ENCODE results near the gene BCL11B. TPM values are rescaled to one million over a fixed set of nuclear protein-coding genes. Genes with fewer than 3 reads are reported as not detected.
A peak's percentile ranks its signal among the peaks of the same experiment; 100 is the strongest.

The BCL11B gene
- total RNA-seq, 2 donors from 2014 or later = 54.4 to 58.0 TPM

DNA sequence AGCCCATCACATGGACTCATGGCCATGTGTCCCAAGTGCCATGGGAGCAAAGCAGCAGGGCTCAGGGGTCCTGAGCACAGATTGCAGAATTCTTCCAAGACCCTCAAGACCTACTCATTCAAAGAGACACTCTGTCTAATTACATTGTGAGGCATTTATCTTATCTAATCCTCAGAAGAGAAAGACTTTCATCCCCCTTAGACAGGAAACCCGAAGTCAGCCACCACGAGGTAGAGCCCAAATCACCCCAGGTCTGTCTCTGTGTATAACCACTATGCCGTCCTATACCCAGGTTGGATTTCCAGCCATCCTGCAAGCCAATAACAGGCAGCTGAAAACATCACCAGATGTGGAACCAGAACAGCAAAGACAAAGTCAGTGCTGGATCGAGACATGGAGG is 8.9 kb upstream of the BCL11B start:
- ATAC-seq (replicated peaks in 1 of 2) = peak in 1 of 2 donors; percentile 13
- H3K27ac Mint-ChIP-seq = peak overlapping the region; percentile 10
- H3K4me1 Mint-ChIP-seq (ENCODE audit: low read depth) = peaks cover 45% of the 10 kb centered on the region
- no peaks in the 10 kb centered on the region for H3K9me3 Mint-ChIP-seq
- no peak overlapping the region for H3K4me3 Mint-ChIP-seq
- peaks cover 6% of the 10 kb centered on the region for H3K27me3 Mint-ChIP-seq (ENCODE audit: low read depth)
- no peaks in the 10 kb centered on the region for H3K36me3 Mint-ChIP-seq (ENCODE audit: insufficient read depth in 2 of 2)
- no peak for DNase-seq

- ATAC-seq (replicated peaks in 1 of 2) = no peak
- no peak overlapping the region for H3K4me3 Mint-ChIP-seq
- no peaks in the 10 kb centered on the region for H3K9me3 Mint-ChIP-seq
- no peaks in the 10 kb centered on the region for H3K36me3 Mint-ChIP-seq (ENCODE audit: insufficient read depth in 2 of 2)
- H3K27me3 Mint-ChIP-seq (ENCODE audit: low read depth) = peaks cover 6% of the 10 kb centered on the region
- H3K4me1 Mint-ChIP-seq (ENCODE audit: low read depth) = peaks cover 47% of the 10 kb centered on the region
- DNase-seq = no peak
- H3K27ac Mint-ChIP-seq = no peak overlapping the region
Observed at GRCh38 chr14:99280066-99280731, 8.2 kb upstream of the BCL11B start.

DNA sequence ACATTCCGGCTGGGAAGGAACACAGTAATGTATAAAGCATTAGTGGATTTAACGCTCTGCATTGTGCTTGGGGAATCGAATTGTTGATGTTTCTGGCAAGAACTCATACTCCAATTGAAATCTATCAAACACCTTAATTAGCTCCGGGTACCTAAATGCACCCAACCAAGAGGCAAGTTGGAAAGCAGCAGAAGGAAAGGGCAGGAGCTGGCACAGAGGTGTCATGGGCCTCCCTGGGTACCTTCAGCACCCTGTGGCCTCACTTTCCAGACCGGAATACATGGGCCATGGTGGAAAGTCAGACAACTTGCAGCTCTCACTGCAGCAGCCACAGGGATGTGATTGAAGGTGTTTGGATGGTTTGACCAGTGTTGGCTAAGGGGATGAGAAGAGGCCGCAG is 6.8 kb upstream of the BCL11B start:
- DNase-seq = no peak
- no peak overlapping the region for H3K4me3 Mint-ChIP-seq
- H3K4me1 Mint-ChIP-seq (ENCODE audit: low read depth) = peaks cover 50% of the 10 kb centered on the region
- H3K36me3 Mint-ChIP-seq (ENCODE audit: insufficient read depth in 2 of 2) = peaks cover 0 to 2% of the 10 kb centered on the region in 2 donors
- H3K9me3 Mint-ChIP-seq = no peaks in the 10 kb centered on the region
- no peak overlapping the region for H3K27ac Mint-ChIP-seq
- peaks cover 6% of the 10 kb centered on the region for H3K27me3 Mint-ChIP-seq (ENCODE audit: low read depth)
- ATAC-seq (replicated peaks in 1 of 2) = no peak

DNA sequence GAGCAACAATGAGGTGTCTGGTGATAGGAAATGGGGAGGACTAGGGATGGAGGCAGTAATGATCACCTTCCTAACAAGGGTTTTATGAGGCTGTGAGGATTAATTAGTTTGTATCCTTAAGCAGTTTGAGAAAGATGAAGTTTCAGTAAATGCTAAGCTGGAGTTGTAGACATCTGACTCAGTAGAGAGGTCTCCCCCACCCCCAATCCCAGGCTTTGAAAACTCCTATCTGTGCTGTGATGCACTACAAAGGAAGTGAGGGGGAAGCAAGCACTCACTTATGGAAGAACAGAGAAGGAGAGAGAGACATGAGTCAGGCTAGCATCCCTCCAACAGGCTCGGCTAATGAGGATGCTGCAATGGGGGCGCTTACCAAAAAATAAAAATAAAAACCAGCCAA is 5.5 kb upstream of the BCL11B start:
- no peak for DNase-seq
- no peaks in the 10 kb centered on the region for H3K9me3 Mint-ChIP-seq
- peaks cover 0 to 2% of the 10 kb centered on the region in 2 donors for H3K36me3 Mint-ChIP-seq (ENCODE audit: insufficient read depth in 2 of 2)
- H3K4me3 Mint-ChIP-seq = peak overlapping the region; percentile 33 to 65
- peaks cover 6% of the 10 kb centered on the region for H3K27me3 Mint-ChIP-seq (ENCODE audit: low read depth)
- no peak for ATAC-seq (replicated peaks in 1 of 2)
- peaks cover 56% of the 10 kb centered on the region for H3K4me1 Mint-ChIP-seq (ENCODE audit: low read depth)
- no peak overlapping the region for H3K27ac Mint-ChIP-seq

GRCh38 chr14:99276482-99276881 is 4.5 kb upstream of the BCL11B start:
- ATAC-seq (replicated peaks in 1 of 2) = no peak
- peaks cover 6% of the 10 kb centered on the region for H3K27me3 Mint-ChIP-seq (ENCODE audit: low read depth)
- H3K27ac Mint-ChIP-seq = no peak overlapping the region
- peaks cover under 1 to 2% of the 10 kb centered on the region in 2 donors for H3K36me3 Mint-ChIP-seq (ENCODE audit: insufficient read depth in 2 of 2)
- no peaks in the 10 kb centered on the region for H3K9me3 Mint-ChIP-seq
- DNase-seq = no peak
- H3K4me3 Mint-ChIP-seq = no peak overlapping the region
- peaks cover 59% of the 10 kb centered on the region for H3K4me1 Mint-ChIP-seq (ENCODE audit: low read depth)

DNA sequence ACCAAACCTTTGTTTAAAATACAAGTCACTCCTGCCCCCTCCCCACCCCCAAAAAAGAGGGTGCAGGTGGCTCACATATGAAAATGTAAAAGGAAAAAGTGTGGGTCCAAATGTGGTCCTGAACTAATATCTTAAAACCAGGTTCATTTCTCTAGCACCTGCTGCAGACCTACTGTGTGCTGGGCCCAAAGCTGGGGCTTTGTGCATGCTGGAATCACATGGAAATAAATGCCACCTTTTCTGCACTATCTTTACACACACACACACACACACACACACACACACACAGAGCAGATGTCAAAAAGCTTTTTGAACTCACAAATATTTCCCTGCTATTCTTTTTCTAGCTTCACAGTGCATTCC is 3.2 kb upstream of the BCL11B start:
- Mint-ChIP-seq H3K27ac (peak overlapping the region; percentile 43), H3K27me3 (ENCODE audit: low read depth) (no peaks in the 10 kb centered on the region), H3K9me3 (no peaks in the 10 kb centered on the region), H3K36me3 (ENCODE audit: insufficient read depth in 2 of 2) (peaks cover 4 to 6% of the 10 kb centered on the region in 2 donors), H3K4me3 (peak overlapping the region; percentile 98), H3K4me1 (ENCODE audit: low read depth) (peaks cover 46% of the 10 kb centered on the region)
- ATAC-seq (replicated peaks in 1 of 2) (no peak), DNase-seq (no peak)

DNA sequence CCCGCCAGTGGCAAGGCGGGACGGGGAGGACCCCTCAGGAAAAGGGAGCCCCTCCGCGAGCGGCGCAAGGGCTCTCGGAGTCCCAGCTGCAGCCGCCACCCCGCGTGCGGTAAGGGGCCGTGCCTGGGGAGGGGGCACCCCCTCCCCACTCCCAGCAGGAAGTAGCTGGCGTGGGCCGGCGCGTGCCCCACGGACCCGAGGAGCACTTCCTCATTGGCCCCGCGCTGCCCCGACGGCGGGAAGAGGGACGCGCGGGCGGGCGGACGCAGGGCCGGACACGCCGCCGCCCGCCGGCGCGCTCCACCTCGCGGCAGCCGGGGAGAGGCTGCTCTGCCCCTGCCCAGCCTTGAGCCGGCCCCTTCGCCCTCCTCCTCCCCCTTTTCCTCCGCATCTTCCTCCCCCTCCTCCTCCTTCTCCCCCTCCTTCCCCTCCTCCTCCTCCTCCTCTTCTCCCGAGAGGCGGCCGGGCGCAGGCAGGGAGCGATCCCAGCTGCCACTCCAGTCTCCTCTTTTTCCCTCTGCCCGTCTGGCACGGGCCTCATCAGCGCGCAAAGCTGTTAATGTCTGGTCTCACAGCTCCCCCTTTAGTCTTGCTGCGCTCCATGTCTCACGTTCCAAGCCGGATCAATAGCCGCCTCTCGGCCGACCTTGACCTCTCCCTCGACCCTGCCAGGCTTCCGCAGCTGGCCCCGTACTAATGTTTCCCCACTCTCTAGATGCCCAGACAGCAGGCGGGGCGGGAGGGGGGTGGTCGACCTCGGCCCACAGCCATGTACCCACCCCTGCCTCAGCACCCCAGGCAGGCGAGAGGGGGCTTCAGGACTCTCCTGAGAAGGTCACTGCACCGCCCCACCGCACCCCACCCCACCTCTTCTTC is 2.6 kb upstream of the BCL11B start:
- peak; percentile 24 to 45 for ATAC-seq (replicated peaks in 1 of 2)
- no peaks in the 10 kb centered on the region for H3K27me3 Mint-ChIP-seq (ENCODE audit: low read depth)
- peaks cover 42% of the 10 kb centered on the region for H3K4me1 Mint-ChIP-seq (ENCODE audit: low read depth)
- H3K4me3 Mint-ChIP-seq = peak overlapping the region; percentile 98
- H3K9me3 Mint-ChIP-seq = no peaks in the 10 kb centered on the region
- H3K27ac Mint-ChIP-seq = peak overlapping the region; percentile 10
- peaks cover 8% of the 10 kb centered on the region in 2 donors for H3K36me3 Mint-ChIP-seq (ENCODE audit: insufficient read depth in 2 of 2)
- peak; percentile 66 to 75 for DNase-seq

DNA sequence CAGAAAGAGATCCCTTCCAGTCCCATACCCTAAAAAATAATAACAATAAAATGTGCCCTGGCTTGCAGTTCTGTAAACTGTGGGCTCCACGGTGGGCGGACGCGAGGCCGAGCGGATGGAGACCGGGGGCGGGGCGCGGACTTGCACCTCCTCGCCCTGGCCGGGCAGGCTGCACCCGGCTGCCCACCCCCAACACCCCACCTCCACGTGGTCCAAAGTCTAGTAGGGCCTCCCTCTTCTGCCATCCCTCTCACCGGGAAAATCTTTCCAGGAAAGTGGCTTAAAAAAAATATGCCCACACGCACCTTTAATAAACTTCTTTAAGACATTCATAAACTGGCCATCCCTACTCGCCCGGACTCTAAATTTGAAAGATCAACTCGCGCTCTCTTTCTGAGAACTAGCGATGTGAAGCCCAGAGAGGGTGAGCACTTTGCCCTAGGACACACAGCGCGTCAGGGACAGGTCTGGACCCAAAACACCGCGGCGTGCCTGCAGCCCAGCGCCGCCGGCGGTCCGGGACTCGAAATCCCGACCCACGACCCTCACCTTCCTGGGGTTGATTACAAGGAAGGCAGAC is 1.9 kb upstream of the BCL11B start:
- Mint-ChIP-seq H3K27me3 (ENCODE audit: low read depth) (no peaks in the 10 kb centered on the region), H3K9me3 (no peaks in the 10 kb centered on the region), H3K36me3 (ENCODE audit: insufficient read depth in 2 of 2) (peaks cover 8 to 12% of the 10 kb centered on the region in 2 donors), H3K4me1 (ENCODE audit: low read depth) (peaks cover 42% of the 10 kb centered on the region), H3K4me3 (peak overlapping the region; percentile 94 to 98), H3K27ac (peak overlapping the region; percentile 92)
- peak; percentile 65 to 71 for DNase-seq
- peak in 1 of 2 donors; percentile 10 for ATAC-seq (replicated peaks in 1 of 2)

DNA sequence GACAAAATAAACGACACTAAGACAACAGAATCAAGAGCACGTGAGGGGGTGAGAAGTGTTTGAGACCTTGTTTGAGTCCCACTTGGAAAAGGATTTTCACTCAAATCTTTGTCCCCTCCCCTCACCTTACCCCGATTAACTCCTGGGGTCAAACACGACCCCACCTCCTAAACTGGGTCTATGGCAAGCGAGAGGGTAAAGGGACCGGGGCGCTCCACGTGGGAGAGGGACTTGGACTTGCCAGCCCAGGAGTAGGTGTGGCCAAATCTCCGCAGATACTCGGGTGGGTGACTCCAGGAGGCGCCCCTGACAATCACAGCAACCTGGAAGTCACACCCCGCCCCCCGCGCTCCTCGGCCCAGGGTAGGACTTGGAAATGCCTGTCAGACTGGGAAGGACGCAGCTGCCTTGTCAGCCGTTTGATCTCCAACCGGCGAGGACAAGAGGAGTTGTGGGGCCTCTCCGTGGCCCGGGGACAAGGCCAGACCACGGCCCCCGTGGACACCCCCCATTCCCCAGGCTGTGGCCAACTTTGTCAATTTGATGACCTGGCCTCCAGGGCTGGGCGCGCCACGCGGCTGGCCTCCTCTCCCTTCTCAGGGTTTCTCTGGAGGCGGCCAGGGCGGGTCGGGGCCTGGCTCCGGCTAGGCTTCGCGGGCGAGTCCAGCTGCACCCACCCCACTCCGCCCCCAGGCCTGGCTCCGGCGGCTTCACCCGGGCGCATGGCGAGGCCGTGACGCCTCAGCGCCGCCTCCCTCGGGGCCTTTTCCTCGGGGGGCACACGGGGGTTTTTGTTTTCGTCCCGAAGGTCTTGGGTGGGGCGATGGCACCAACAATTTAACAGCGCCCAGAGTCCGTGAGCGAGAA is 1.1 kb upstream of the BCL11B start:
- peaks cover 11 to 16% of the 10 kb centered on the region in 2 donors for H3K36me3 Mint-ChIP-seq (ENCODE audit: insufficient read depth in 2 of 2)
- peak overlapping the region; percentile 94 to 98 for H3K4me3 Mint-ChIP-seq
- H3K9me3 Mint-ChIP-seq = no peaks in the 10 kb centered on the region
- peaks cover 37% of the 10 kb centered on the region for H3K4me1 Mint-ChIP-seq (ENCODE audit: low read depth)
- H3K27me3 Mint-ChIP-seq (ENCODE audit: low read depth) = no peaks in the 10 kb centered on the region
- peak in 1 of 2 donors; percentile 15 for ATAC-seq (replicated peaks in 1 of 2)
- H3K27ac Mint-ChIP-seq = peak overlapping the region; percentile 58
- DNase-seq = peak; percentile 60 to 66

- peak overlapping the region; percentile 94 to 98 for H3K4me3 Mint-ChIP-seq
- H3K4me1 Mint-ChIP-seq (ENCODE audit: low read depth) = peaks cover 37% of the 10 kb centered on the region
- H3K36me3 Mint-ChIP-seq (ENCODE audit: insufficient read depth in 2 of 2) = peaks cover 13 to 18% of the 10 kb centered on the region in 2 donors
- no peaks in the 10 kb centered on the region for H3K9me3 Mint-ChIP-seq
- DNase-seq (no peak), ATAC-seq (replicated peaks in 1 of 2) (no peak)
- peak overlapping the region; percentile 58 for H3K27ac Mint-ChIP-seq
- no peaks in the 10 kb centered on the region for H3K27me3 Mint-ChIP-seq (ENCODE audit: low read depth)
Observed at GRCh38 chr14:99272632-99272898, 568 bp upstream of the BCL11B start.

GRCh38 chr14:99271221-99271941 is 616 bp downstream of the BCL11B start:
- Mint-ChIP-seq H3K27me3 (ENCODE audit: low read depth) (no peaks in the 10 kb centered on the region), H3K4me1 (ENCODE audit: low read depth) (peaks cover 40% of the 10 kb centered on the region), H3K9me3 (no peaks in the 10 kb centered on the region), H3K36me3 (ENCODE audit: insufficient read depth in 2 of 2) (peaks cover 13 to 18% of the 10 kb centered on the region in 2 donors), H3K4me3 (peak overlapping the region; percentile 94 to 98), H3K27ac (peak overlapping the region; percentile 98)
- ATAC-seq (replicated peaks in 1 of 2) (no peak), DNase-seq (no peak)

Data from activated T-cell treated with anti-CD3 and anti-CD28 coated beads, Interleukin-2, amount 50 U/mL, for 72 hours (primary cell).